GM23248 (cell line): ENCODE results near the gene ABCF2. TPM values are rescaled to one million over a fixed set of nuclear protein-coding genes. Genes with fewer than 3 reads are reported as not detected.

ENCODE experiments used
- DNase-seq: peaks from one replicate; pipeline ENCODE4 v3.0.0-alpha.2; 2015
- H2AFZ ChIP-seq: fragments of 200-600 bp; sonication (generic); 2 replicates; pipeline ENCODE4 v1.6.1; 2016; ENCODE audit warnings: antibody characterized with exemption
- H3F3A ChIP-seq: fragments of 200-600 bp; sonication (generic); 2 replicates; pipeline ENCODE4 v1.6.1; 2016; ENCODE audit warnings: mild to moderate bottlenecking, antibody characterized with exemption, mixed run types; ENCODE audit not compliant: insufficient read depth
- H3K27ac ChIP-seq: fragments of 200-600 bp; sonication (generic); 2 replicates; pipeline ENCODE4 v1.5.1; 2016; ENCODE audit warnings: mild to moderate bottlenecking
- H3K27me3 ChIP-seq: fragments of 200-600 bp; sonication (generic); replicated peaks from 2 replicates; pipeline ENCODE4 v1.6.1; 2016; ENCODE audit warnings: mild to moderate bottlenecking; ENCODE audit not compliant: insufficient read depth
- H3K36me3 ChIP-seq: fragments of 200-600 bp; sonication (generic); 2 replicates; pipeline ENCODE4 v1.6.1; 2016; ENCODE audit warnings: low read depth, mild to moderate bottlenecking
- H3K4me1 ChIP-seq: fragments of 200-600 bp; sonication (generic); 2 replicates; pipeline ENCODE4 v1.6.1; 2016; ENCODE audit warnings: mild to moderate bottlenecking; ENCODE audit not compliant: insufficient read depth
- H3K4me2 ChIP-seq: fragments of 200-600 bp; sonication (generic); one replicate; pipeline ENCODE4 v1.6.1; 2016; ENCODE audit warnings: mild to moderate bottlenecking; ENCODE audit not compliant: unreplicated experiment
- H3K4me3 ChIP-seq: fragments of 200-600 bp; sonication (generic); 2 replicates; pipeline ENCODE4 v1.5.1; 2016; ENCODE audit warnings: mild to moderate bottlenecking
- H3K79me2 ChIP-seq: fragments of 200-600 bp; sonication (generic); 2 replicates; pipeline ENCODE4 v1.6.1; 2016; ENCODE audit warnings: mild to moderate bottlenecking; ENCODE audit not compliant: insufficient read depth
- H3K9ac ChIP-seq: fragments of 200-600 bp; sonication (generic); 2 replicates; pipeline ENCODE4 v1.6.1; 2016; ENCODE audit warnings: mild to moderate bottlenecking
- H3K9me2 ChIP-seq: fragments of 200-600 bp; sonication (generic); 2 replicates; pipeline ENCODE4 v1.6.1; 2016; ENCODE audit warnings: mixed run types, mild to moderate bottlenecking, moderate library complexity; ENCODE audit not compliant: insufficient read depth
- H3K9me3 ChIP-seq: fragments of 200-600 bp; sonication (generic); one replicate; pipeline ENCODE4 v1.6.1; 2017; ENCODE audit warnings: low read depth
- H4K20me1 ChIP-seq: fragments of 200-600 bp; sonication (generic); 2 replicates; pipeline ENCODE4 v1.6.0; 2016; ENCODE audit not compliant: insufficient read depth
- EZH2 ChIP-seq: fragments of 200-600 bp; sonication (generic); IDR thresholded peaks from 2 replicates; pipeline ENCODE4 v1.6.1; 2018; ENCODE audit warnings: antibody characterized with exemption, mild to moderate bottlenecking; ENCODE audit not compliant: insufficient read depth, poor library complexity, severe bottlenecking
- EZH2phosphoT487 ChIP-seq: fragments of 200-600 bp; sonication (generic); IDR thresholded peaks from 2 replicates; pipeline ENCODE4 v1.6.1; 2018; ENCODE audit warnings: antibody characterized with exemption, moderate library complexity, mild to moderate bottlenecking, low read depth; ENCODE audit not compliant: insufficient read depth
- WGBS, 2 experiments: methylation state at CpG; one replicate each; pipeline ENCODE4 v1.1.6; 2015 to 2017; ENCODE audit warnings: low lambda C conversion rate in 2 of 2, low coverage in 1 of 2; ENCODE audit errors: missing lambda C conversion rate in 2 of 2; 5-methylcytosine and 5-hydroxymethylcytosine counted together
- in situ Hi-C: fragments of 300-500 bp; cut with MboI; formaldehyde crosslinking; loops from 2 replicates; pipeline ENCODE4 v1.15.0; 2020
- polyA plus RNA-seq: library from polyadenylated mRNA; unstranded; fragments of >200 nt; fragmentation: Nextera tagmentation; extraction: Ambion mirVana; gene quantifications from 2 replicates; pipeline ENCODE4 v1.2.1, GENCODE V29; 2016
- total RNA-seq: library from RNA; depleted of rRNA; stranded (reverse); fragments of >200 nt; shearing (Covaris generic); gene quantifications from 2 replicates; pipeline ENCODE4 v1.2.3, GENCODE V29; 2014

ABCF2 gene
- total and polyA plus RNA-seq, 2 experiments from 2014 or later: 40.7 to 74.9 TPM

DNA sequence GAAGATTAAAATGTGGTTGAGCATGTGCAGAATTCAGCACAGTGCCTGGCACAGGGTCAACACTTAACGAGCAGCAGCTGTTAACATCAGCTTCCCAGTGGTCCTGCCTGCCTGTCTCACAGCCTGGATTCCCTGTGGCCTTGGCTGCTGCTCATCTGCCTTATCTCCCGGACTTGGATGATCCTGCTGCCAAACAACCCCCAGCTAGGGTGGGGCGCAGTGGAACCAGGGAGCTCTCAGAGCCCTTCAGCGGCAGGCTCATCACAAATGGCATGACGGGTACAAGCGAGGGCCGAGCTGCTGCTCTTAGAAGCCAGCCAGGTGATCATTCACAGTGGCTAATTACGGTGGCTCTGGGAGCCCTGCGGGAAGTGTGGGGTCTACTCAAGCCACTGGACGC is 34.5 kb upstream of the ABCF2 start:
- TF ChIP-seq EZH2phosphoT487: no peak
- TF ChIP-seq EZH2: no peak
- H3F3A ChIP-seq: no peaks in the 10 kb centered on the region
- H3K4me3 ChIP-seq: no peak overlapping the region
- WGBS, 2 experiments: 12 to 17% methylated on average over 10 of the region's 10 CpGs
- H4K20me1 ChIP-seq: no peaks in the 10 kb centered on the region
- no peak for DNase-seq
- no peak overlapping the region for H3K9ac ChIP-seq
- no peak overlapping the region for H3K27ac ChIP-seq
- H3K27me3 ChIP-seq: peaks cover 25% of the 10 kb centered on the region
- H3K36me3 ChIP-seq: no peaks in the 10 kb centered on the region
- no peaks in the 10 kb centered on the region for H3K79me2 ChIP-seq
- H3K4me2 ChIP-seq: no peak overlapping the region
- H2AFZ ChIP-seq: no peak overlapping the region
- no peaks in the 10 kb centered on the region for H3K9me2 ChIP-seq
- H3K4me1 ChIP-seq: no peaks in the 10 kb centered on the region
- in situ Hi-C loops: no loop called here
- no peaks in the 10 kb centered on the region for H3K9me3 ChIP-seq

DNA sequence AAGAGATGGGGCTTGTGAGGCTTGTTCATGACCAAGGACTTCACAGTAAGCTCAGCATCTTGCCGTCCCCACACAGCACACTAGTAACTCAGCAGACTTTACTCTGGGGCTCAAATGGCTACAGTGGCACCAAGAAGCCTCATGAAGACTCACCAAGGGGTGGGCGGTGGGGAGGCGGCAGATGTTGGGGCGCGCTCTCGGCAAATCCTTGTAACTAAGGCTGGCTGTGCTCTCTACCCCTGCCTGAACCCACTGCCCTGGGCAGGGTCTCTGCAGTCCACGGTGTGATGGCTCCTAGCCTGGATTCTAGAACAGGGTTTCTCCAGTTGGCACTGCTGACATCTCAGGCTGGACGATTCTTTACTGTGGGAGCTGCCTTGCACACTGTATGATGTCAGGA is 33.9 kb upstream of the ABCF2 start:
- Histone ChIP-seq H3K4me1 (no peaks in the 10 kb centered on the region), H3F3A (no peaks in the 10 kb centered on the region), H3K4me2 (no peak overlapping the region), H3K9me3 (no peaks in the 10 kb centered on the region), H3K4me3 (no peak overlapping the region), H3K79me2 (no peaks in the 10 kb centered on the region), H3K27ac (no peak overlapping the region), H2AFZ (no peak overlapping the region), H3K9ac (no peak overlapping the region), H3K9me2 (no peaks in the 10 kb centered on the region), H3K27me3 (peaks cover 25% of the 10 kb centered on the region), H3K36me3 (no peaks in the 10 kb centered on the region), H4K20me1 (no peaks in the 10 kb centered on the region)
- in situ Hi-C loops: no loop called here
- no peak for DNase-seq
- 58 to 62% methylated on average over 8 of the region's 8 CpGs for WGBS, 2 experiments
- TF ChIP-seq EZH2phosphoT487 (no peak), EZH2 (no peak)

DNA sequence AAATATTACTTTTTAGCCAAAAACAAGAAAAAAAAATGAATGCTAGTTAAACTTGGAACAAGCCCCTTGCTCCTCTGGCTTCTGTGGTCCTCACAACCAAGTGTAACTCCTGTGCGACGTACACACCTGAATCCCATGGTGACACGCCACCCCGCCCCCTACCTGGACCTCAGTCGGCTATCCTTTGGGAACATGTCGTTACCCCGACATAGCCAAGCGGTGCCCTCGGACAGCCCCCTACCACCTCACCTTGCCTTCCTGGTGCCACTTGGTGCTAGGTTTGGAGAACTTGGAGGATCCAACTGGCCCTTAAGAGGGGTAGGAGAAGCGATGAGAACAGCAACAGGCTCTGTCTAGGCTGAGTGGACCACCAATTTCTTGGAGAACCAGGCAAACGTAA is 33.5 kb upstream of the ABCF2 start:
- Histone ChIP-seq H3K27ac (no peak overlapping the region), H3K9me3 (no peaks in the 10 kb centered on the region), H3K4me2 (no peak overlapping the region), H3K4me3 (no peak overlapping the region), H3K36me3 (no peaks in the 10 kb centered on the region), H2AFZ (no peak overlapping the region), H4K20me1 (no peaks in the 10 kb centered on the region), H3K27me3 (peaks cover 25% of the 10 kb centered on the region), H3F3A (no peaks in the 10 kb centered on the region), H3K4me1 (no peaks in the 10 kb centered on the region), H3K79me2 (no peaks in the 10 kb centered on the region), H3K9ac (no peak overlapping the region), H3K9me2 (no peaks in the 10 kb centered on the region)
- no peak for DNase-seq
- in situ Hi-C loops: no loop called here
- 80 to 82% methylated on average over 11 of the region's 11 CpGs for WGBS, 2 experiments
- TF ChIP-seq EZH2phosphoT487 (no peak), EZH2 (no peak)

DNA sequence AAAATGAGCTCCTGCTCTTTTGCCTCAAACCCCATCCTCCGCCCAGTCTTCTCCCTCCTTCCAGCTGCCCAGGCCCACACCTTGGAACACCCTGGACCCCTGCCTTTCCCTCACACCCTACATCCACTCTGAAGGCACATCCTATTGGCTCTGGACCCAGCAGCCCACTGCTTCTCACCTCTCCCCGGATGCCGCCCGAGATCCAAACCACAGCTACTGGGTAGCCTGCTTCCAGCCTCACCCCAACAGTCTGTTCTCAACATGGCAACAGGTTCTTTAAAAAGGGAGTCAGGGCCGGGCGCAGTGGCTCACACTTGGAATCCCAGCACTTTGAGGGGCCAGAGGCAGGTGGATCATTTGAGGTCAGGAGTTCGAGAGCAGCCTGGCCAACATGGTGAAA is 31.0 kb upstream of the ABCF2 start:
- no peak overlapping the region for H3K27ac ChIP-seq
- in situ Hi-C loops: no loop called here
- WGBS, 2 experiments: 92 to 97% methylated on average over 7 of the region's 7 CpGs
- H3F3A ChIP-seq: no peaks in the 10 kb centered on the region
- no peak for TF ChIP-seq EZH2
- no peak for TF ChIP-seq EZH2phosphoT487
- no peaks in the 10 kb centered on the region for H3K9me3 ChIP-seq
- no peak overlapping the region for H3K4me3 ChIP-seq
- no peak overlapping the region for H2AFZ ChIP-seq
- no peaks in the 10 kb centered on the region for H3K79me2 ChIP-seq
- no peaks in the 10 kb centered on the region for H3K36me3 ChIP-seq
- no peaks in the 10 kb centered on the region for H3K9me2 ChIP-seq
- H3K4me1 ChIP-seq: no peaks in the 10 kb centered on the region
- no peak for DNase-seq
- no peak overlapping the region for H3K4me2 ChIP-seq
- peaks cover 25% of the 10 kb centered on the region for H3K27me3 ChIP-seq
- H4K20me1 ChIP-seq: no peaks in the 10 kb centered on the region
- H3K9ac ChIP-seq: no peak overlapping the region

DNA sequence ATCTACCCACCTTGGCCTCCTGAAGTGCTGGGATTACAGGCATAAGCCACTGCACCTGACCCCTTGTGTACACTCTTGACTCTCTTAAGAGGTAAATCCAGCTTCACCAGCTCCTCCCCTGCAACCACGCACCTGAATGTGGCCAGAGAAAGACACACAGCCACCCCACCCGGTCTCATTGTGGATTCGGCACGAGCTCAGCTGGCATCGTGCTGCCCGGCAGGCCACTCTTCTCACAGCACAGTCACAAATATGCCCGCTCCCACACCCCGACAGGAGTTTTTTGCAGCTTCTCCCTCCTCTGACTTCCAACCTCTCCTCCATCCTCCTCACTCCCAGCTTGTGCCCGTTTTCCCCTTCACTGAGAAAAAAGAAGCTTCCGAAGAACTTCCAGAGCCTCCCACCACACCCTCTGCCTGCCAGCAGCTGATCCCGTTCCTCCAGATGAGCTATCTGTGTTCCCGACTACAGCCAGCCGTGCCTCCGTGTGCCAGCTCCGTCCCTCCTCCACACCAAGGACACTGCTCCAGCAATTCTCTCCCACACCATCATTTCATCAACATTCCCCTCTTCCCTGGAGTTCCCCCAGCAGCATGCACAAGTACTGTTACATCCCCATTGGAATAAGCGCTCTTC is 29.5 kb upstream of the ABCF2 start:
- DNase-seq: peak; percentile 42
- in situ Hi-C loops: no loop called here
- Histone ChIP-seq H3K4me3 (no peak overlapping the region), H3K4me1 (0 out of 2 replicates have a peak, but pooled peaks cover 4% of the 10 kb centered on the region), H4K20me1 (no peaks in the 10 kb centered on the region), H3K9me2 (no peaks in the 10 kb centered on the region), H3K79me2 (no peaks in the 10 kb centered on the region), H3K9me3 (no peaks in the 10 kb centered on the region), H3K27me3 (peaks cover 22% of the 10 kb centered on the region), H3K4me2 (no peak overlapping the region), H3K36me3 (no peaks in the 10 kb centered on the region), H3K27ac (no peak overlapping the region), H3F3A (no peaks in the 10 kb centered on the region), H3K9ac (no peak overlapping the region), H2AFZ (no peak overlapping the region)
- WGBS, 2 experiments: 6% methylated on average over 16 of the region's 16 CpGs
- TF ChIP-seq EZH2phosphoT487: no peak
- TF ChIP-seq EZH2: no peak
